DMS114 treated with DMSO at 0.1 percent for 48 hours (cell line): ENCODE measurements around the gene MRPL2.

Experiments used
- DNase-seq: peaks from one replicate; lab custom pipeline; 2025; ENCODE audit not compliant: unreplicated experiment; lab: John Stamatoyannopoulos, UW

Gene MRPL2

DNA sequence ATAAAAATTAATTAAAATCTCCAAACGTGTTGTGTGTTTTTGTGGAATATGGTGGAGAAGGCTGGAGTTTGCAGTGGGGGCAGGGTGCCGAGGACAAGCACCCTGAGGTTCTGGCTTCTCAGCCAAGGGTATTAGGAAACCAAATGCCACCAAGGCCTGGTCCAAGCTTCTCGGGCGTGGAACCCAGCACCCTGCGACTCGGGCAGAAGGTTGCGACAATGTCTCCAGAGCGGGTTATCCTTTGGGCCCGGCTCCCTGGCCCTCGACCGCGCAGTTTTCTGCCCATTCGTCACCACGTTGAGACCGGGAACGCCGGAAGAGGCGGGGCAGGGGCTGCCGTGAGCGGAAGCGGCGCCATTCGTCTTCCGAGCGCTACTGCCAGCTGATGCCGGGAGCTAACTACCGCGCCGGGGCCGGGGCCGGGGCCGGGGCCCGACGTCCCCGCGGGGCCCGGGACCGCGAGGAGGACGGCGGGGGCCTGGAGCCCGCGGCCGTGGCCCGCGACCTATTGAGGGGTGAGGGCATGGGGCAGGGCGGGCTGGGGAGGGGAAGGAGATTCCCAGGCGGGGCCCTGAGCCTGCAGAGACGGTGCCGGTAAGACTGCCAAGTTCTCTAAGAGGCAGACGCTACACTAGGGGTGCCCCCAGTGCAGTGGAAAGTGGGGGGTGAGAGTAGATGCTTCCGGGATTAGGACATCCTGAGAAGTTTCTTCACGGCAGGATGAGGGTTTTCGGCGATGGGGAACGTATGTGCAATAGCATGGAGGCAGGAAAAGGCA, 37.8 kb downstream of the MRPL2 start, which contains the start of gene RRP36:
RRP36 (plus strand) TSS at position 354 of the 778 bp plus-strand sequence; CDS start at position 386, 32 bp downstream.
- peak; percentile 75 for DNase-seq

DNA sequence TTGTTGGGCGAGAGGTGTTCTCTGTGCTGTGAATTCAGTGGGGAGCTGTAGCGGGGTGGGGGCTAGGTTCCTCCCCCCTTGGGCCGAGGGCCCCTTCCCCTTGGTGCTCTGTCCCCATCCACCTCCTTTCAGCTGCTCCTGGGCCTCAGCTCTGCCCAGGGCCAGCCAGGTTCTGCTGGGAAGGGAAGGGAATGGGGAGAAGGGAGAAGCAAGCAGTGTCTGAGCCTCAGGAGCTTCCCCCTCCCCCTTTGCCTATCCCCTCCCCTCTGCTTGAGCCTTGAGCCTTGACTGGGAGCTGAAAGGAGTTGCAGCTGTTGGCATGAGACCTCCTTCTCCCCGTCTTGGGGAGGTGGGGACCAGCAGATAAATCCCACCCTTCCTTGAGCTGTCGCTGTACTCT, 38.4 kb downstream of the MRPL2 start:
- peak; percentile 49 for DNase-seq

GRCh38 chr6:43020052-43020705, 39.1 kb downstream of the MRPL2 start:
- no peak for DNase-seq

- DNase-seq, result no peak
Measured at GRCh38 chr6:43019152-43019551, 40.1 kb downstream of the MRPL2 start.

DNA sequence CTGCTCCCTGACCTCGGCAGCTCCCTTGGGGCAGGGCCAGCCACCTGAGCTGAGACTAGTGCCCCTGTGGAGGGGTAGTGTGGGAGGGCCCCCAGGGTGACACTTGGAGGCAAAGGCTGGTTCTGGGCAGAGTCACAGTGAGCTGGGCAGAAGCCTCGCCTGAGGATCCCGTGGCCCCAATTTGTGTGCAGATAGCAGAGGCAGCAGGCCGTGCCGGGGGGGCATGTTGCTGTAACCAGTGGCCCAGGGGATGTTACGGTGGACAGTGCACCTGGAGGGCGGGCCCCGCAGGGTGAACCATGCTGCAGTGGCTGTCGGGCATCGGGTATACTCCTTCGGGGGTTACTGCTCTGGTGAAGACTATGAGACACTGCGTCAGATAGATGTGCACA, 42.3 kb downstream of the MRPL2 start:
- DNase-seq, result no peak

GRCh38 chr6:43016176-43016942, 42.9 kb downstream of the MRPL2 start:
- no peak for DNase-seq

- no peak for DNase-seq
Measured at GRCh38 chr6:43014434-43014909, 44.8 kb downstream of the MRPL2 start.

- DNase-seq, result peak; percentile 100
Measured at GRCh38 chr6:43013843-43014433, 45.3 kb downstream of the MRPL2 start, which contains the start of the genes KLHDC3 and MEA1. TSS of gene KLHDC3 (plus strand) at chr6:43014249. CDS start at chr6:43017193, 2,944 bp downstream. TSS of gene MEA1 (minus strand) at chr6:43013946. CDS start at chr6:43013813, 133 bp downstream.

DNA sequence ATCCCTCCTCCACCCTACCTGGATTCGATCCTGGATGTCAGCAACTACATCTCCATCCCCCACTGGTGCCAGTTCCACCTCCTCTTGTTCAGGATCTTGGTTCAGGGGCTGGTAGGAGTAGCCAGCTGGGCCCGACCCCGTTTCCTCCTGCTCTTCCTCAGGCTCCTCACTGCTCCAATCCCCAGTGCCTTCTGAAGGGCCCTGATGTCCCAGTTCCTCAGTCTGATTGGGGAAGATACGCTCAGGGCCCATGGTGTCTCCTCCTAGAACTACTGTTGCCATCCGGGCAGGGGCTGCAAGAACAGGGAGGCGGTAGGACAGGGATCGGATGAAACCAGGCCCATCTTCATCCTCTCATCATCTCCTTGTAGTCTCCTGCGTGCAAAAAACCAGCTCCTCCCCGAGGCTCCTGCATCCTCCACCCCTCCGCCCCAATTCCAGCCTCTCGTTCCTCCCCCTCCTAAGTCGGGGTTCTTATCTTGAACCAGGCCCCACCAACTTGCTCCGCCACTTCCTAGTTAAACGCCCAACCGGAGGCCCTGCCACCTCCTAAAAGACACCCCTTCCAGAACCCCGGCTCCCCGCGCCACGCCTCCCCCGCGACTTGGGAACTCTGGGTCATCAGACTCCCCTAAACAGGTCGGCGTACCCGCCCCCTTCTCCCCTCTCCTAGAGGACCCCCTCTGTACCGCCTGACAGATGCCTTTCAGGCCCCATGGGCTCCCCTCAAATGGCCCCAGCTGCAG, 46.0 kb downstream of the MRPL2 start:
- DNase-seq, result no peak

DNA sequence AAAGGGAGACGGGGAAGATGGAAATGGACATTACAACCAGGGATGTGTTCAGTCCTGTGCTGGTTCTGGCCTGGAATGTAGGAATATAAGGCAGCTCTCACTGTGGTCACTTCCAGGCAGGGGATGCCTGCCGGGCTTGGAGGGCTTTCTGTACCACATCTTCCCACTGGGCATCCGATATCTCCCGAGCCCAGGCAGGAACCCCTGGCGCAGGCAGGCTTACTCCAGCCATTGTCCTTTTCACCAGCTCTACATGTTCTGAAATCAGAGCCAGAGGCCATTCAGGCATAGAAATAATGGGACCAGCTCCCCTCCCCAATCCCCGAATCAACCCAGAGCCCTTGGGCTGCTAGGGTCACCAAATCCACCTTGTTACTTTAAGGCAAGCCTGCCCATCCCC, 46.9 kb downstream of the MRPL2 start:
- DNase-seq, result no peak

- DNase-seq, result no peak
Measured at GRCh38 chr6:43011207-43011606, 48.0 kb downstream of the MRPL2 start.

GRCh38 chr6:43009124-43009523, 50.1 kb downstream of the MRPL2 start:
- peak; percentile 56 for DNase-seq

DNA sequence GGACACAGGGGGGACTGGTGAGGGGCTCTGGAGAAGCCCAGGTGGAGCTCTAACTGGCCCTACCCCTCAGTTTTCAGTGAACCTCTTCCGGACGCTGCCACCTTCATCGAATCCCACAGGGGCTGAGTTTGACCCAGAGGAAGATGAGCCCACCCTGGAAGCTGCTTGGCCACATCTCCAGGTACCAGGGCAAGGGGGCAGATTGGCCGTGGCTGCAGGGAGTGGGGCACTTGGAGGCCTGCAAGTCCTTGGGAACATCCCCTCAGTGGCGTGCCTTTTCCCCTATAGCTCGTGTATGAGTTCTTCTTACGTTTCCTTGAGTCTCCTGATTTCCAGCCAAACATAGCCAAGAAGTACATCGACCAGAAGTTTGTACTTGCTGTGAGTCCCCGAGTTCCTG, 52.1 kb downstream of the MRPL2 start:
- DNase-seq, result no peak

DNA sequence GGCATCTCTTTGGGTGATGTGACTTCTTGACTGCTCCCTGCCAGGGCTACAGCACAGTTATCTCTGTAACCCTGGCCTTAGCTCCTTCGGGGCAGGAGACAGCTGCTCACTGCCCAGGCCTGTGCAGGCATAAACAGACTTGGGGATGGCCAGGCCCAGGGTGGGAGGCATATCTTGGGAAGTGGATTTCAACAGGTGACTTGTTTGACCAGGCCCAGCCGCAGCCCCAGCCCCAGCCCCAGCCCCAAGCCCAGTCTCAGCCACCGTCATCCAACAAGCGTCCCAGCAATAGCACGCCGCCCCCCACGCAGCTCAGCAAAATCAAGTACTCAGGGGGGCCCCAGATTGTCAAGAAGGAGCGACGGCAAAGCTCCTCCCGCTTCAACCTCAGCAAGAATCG, 53.0 kb downstream of the MRPL2 start:
- no peak for DNase-seq

DNA sequence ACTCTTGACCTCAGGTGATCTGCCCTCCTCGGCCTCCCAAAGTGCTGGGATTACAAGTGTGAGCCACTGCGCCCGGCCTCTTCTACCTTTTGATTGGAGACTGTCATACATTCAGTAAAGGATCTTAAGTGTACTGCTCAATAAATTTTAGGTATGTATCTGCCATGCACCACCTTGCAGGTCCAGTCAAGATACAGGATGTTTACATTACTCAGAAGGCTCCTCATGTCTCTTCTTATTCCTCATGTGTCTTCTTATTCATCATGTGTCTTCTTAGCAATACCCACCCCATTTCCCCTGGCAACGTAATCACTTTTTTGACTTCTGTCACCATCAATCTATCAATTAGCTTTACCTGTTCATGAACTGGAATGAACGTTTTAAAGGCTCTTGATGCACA, 53.4 kb downstream of the MRPL2 start:
- no peak for DNase-seq
